ENCODE data around the gene DUSP18.

DUSP18 gene

GRCh38 chr22:30704978-30705377 lies 37.3 kb upstream of the DUSP18 start:
- Histone ChIP-seq H3K4me3 (no peak overlapping the region), H3K27me3 (no peaks in the 10 kb centered on the region), H3K27ac (no peak overlapping the region), H3K4me1 (no peaks in the 10 kb centered on the region), H3K9me3 (no peaks in the 10 kb centered on the region), H3K36me3 (no peaks in the 10 kb centered on the region)
- DNase-seq = no peak
- no peak for TF ChIP-seq CTCF (IDR thresholded peaks at IDR 0.05)
- intact Hi-C loops (cut with DNase I; ENCODE audit: low total_unique reads) = no loop called here

- DNase-seq = no peak
- no peaks in the 10 kb centered on the region for H3K9me3 ChIP-seq
- no peaks in the 10 kb centered on the region for H3K4me1 ChIP-seq
- intact Hi-C loops (cut with DNase I; ENCODE audit: low total_unique reads) = no loop called here
- no peaks in the 10 kb centered on the region for H3K36me3 ChIP-seq
- no peak overlapping the region for H3K4me3 ChIP-seq
- no peak overlapping the region for H3K27ac ChIP-seq
- TF ChIP-seq CTCF (IDR thresholded peaks at IDR 0.05) = no peak
- H3K27me3 ChIP-seq = no peaks in the 10 kb centered on the region
These were observed 35.2 kb upstream of the DUSP18 start for GRCh38 chr22:30702856-30703255.

- Histone ChIP-seq H3K4me1 (no peaks in the 10 kb centered on the region), H3K9me3 (no peaks in the 10 kb centered on the region), H3K4me3 (no peak overlapping the region), H3K36me3 (no peaks in the 10 kb centered on the region), H3K27ac (no peak overlapping the region), H3K27me3 (no peaks in the 10 kb centered on the region)
- intact Hi-C loops (cut with DNase I; ENCODE audit: low total_unique reads) = no loop called here
- DNase-seq = no peak
- no peak for TF ChIP-seq CTCF (IDR thresholded peaks at IDR 0.05)
These were observed 34.2 kb upstream of the DUSP18 start for GRCh38 chr22:30701872-30702271.

GRCh38 chr22:30697975-30698374 lies 30.3 kb upstream of the DUSP18 start:
- no peaks in the 10 kb centered on the region for H3K36me3 ChIP-seq

GRCh38 chr22:30695871-30696655 lies 28.4 kb upstream of the DUSP18 start:
- Histone ChIP-seq H3K9me3 (no peaks in the 10 kb centered on the region), H3K4me3 (no peak overlapping the region), H3K27me3 (peaks cover 0 to 5% of the 10 kb centered on the region in 2 donors), H3K4me1 (peaks cover 0 to 13% (median 11%) of the 10 kb centered on the region in 4 donors), H3K36me3 (no peaks in the 10 kb centered on the region), H3K27ac (no peak overlapping the region)
- DNase-seq = no peak
- no peak for TF ChIP-seq CTCF (IDR thresholded peaks at IDR 0.05)
- intact Hi-C loops (cut with DNase I; ENCODE audit: low total_unique reads) = no loop called here

More at GRCh38 chr22:30697975-30698374, 30.3 kb upstream of the DUSP18 start:
- Histone ChIP-seq H3K4me3 (no peak overlapping the region), H3K4me1 (peaks cover 0 to 13% (median 11%) of the 10 kb centered on the region in 4 donors), H3K27me3 (peaks cover 0 to 5% of the 10 kb centered on the region in 2 donors), H3K27ac (no peak overlapping the region), H3K9me3 (no peaks in the 10 kb centered on the region)
- intact Hi-C loops (cut with DNase I; ENCODE audit: low total_unique reads) = no loop called here
- TF ChIP-seq CTCF (IDR thresholded peaks at IDR 0.05) = no peak
- no peak for DNase-seq

Data from tibial artery (tissue), 4 donors.